Caco-2 (cell line): ENCODE measurements around the gene VCP. TPM values are rescaled to one million over a fixed set of nuclear protein-coding genes. Genes with fewer than 3 reads are reported as not detected.

Experiments
- BruUV-seq: library from RNA; stranded (reverse); fragments of 400-500 nt; replicated peaks from 2 replicates; lab custom pipeline; 2021; lab: Mats Ljungman, UMichigan
- CTCF ChIA-PET: fragments of 300-600 bp; sonication (Branson Sonifier 250); formaldehyde crosslinking; loops from one replicate; lab custom pipeline; 2022; ENCODE audit warnings: antibody characterized with exemption; lab: Charles Lee
- POLR2A ChIA-PET: fragments of 300-600 bp; sonication (Branson Sonifier 250); formaldehyde crosslinking; loops from one replicate; lab custom pipeline; 2022; ENCODE audit warnings: antibody characterized with exemption; lab: Charles Lee
- DNase-seq, 2 experiments: peaks; one replicate each; pipeline versions ENCODE4 v3.0.0 to v3.0.0-alpha.2; 2020 to 2022
- H3K27me3 ChIP-seq: replicated peaks from 2 replicates; pipeline ENCODE4 v1.6.0; 2011; ENCODE audit warnings: low read length; ENCODE audit not compliant: control insufficient read depth, insufficient read depth
- H3K36me3 ChIP-seq: 2 replicates; pipeline ENCODE4 v1.5.1; 2011; ENCODE audit warnings: low read length; ENCODE audit not compliant: control insufficient read depth, insufficient read depth
- H3K4me1 ChIP-seq: fragments of 250-450 bp; sonication (Bioruptor Pico); 2 replicates; pipeline ENCODE4 v1.5.1; 2020; ENCODE audit warnings: mild to moderate bottlenecking
- H3K4me3 ChIP-seq: 2 replicates; pipeline ENCODE4 v1.5.1; 2011; ENCODE audit warnings: low read depth, mild to moderate bottlenecking, control low read depth, low read length
- H3K9me3 ChIP-seq: fragments of 250-450 bp; sonication (Bioruptor Pico); 2 replicates; pipeline ENCODE4 v1.5.1; 2020; ENCODE audit warnings: mild to moderate bottlenecking, moderate library complexity
- H3K27ac Mint-ChIP-seq: one replicate; pipeline ENCODE4 v1.8.0; 2022; ENCODE audit warnings: mixed read lengths; ENCODE audit not compliant: unreplicated experiment
- H3K27me3 Mint-ChIP-seq: one replicate; pipeline ENCODE4 v1.8.0; 2022; ENCODE audit warnings: mixed read lengths; ENCODE audit not compliant: insufficient read depth, unreplicated experiment
- H3K36me3 Mint-ChIP-seq: one replicate; pipeline ENCODE4 v1.8.0; 2022; ENCODE audit warnings: mild to moderate bottlenecking, mixed read lengths; ENCODE audit not compliant: insufficient read depth, unreplicated experiment
- H3K4me1 Mint-ChIP-seq: one replicate; pipeline ENCODE4 v1.8.0; 2022; ENCODE audit warnings: low read depth, mixed read lengths; ENCODE audit not compliant: unreplicated experiment
- H3K4me3 Mint-ChIP-seq: one replicate; pipeline ENCODE4 v1.8.0; 2022; ENCODE audit warnings: mild to moderate bottlenecking, moderate library complexity, mixed read lengths; ENCODE audit not compliant: unreplicated experiment
- H3K9me3 Mint-ChIP-seq: one replicate; pipeline ENCODE4 v1.8.0; 2022; ENCODE audit warnings: mixed read lengths; ENCODE audit not compliant: unreplicated experiment
- intact Hi-C: fragments of 100-400 bp; cut with micrococcal nuclease; formaldehyde crosslinking; loops from one replicate; pipeline ENCODE4 v1.10.0; 2022; ENCODE audit not compliant: unreplicated experiment
- total RNA-seq: library from RNA; stranded (reverse); gene quantifications from 2 replicates; pipeline ENCODE4 v1.2.3, GENCODE V29; 2022
- TF ChIP-seq, protein P1 (sequence below), 2 experiments: fragments of 200-600 bp in 1 of 2; IDR thresholded peaks; 1 replicate in 1 of 2; 2 replicates in 1 of 2; pipeline versions ENCODE4 v1.5.1 to v1.8.0; 2011 to 2022; ENCODE audit warnings: antibody characterized with exemption in 1 of 2, control low read depth in 1 of 2, inconsistent platforms in 1 of 2, low read depth in 1 of 2, low read length in 1 of 2, mild to moderate bottlenecking in 1 of 2, moderate library complexity in 1 of 2; ENCODE audit not compliant: insufficient read depth in 1 of 2, severe bottlenecking in 1 of 2, unreplicated experiment in 1 of 2

Gene VCP
- total RNA-seq, 1 experiment from 2014 or later: 281 TPM

DNA sequence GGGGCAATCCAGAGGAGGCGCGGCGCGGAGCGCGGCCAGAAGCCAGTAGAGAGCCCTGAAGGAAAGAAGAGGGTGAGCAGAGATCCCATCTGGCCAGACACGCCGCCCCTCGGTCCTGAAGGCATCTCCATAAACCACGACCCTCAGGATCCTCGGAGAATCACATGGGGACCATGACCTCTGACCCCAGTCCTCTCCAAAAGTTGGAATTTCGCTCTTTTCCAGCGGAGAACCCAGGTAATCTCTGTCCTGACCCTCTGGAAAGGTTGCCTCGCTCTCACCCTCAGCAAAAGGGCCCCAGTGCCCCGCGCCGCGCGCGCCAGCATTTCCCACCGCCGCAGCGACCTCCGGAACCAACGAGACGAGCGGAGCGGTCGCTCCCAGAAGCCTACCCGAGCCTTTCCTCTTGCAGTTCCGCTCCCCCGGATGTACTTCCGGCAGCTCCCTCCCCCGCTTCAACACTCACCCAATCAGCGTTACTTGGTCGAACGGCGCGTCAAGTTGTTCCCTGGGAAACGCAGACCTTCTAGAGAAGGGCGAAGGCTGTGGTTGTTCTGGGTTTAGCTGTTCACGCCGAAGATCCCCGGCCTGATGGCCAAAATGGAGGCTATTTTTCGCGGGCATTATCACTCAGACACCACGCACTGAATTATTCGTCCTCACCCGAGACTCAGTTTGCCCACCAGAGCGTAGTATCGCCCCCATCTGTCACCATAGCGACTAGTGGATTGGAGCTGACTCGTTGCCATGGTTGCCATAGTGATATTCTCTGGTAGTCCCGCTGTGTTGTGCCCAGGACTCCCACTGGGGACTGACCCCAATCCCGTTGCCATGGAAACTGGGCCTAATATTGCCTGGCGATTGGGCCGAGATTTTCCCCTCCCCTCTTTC lies 30.6 kb upstream of the VCP start, which contains the start of gene STOML2:
Gene STOML2 (minus strand): TSS at position 363 of the 891 bp plus-strand sequence. CDS start 37 bp downstream, at position 326.
- CTCF ChIA-PET: interaction anchor here (0.6 to 1.5 kb wide), 7 partner anchors 8 to 203 kb away, joined by 3 to 7 read pairs (median 4); partner anchors contain the start of genes ATOSB and FANCG
- intact Hi-C loops: loop anchor here (1.0 kb wide), 2 partner anchors 8 to 12 kb away; partner anchors contain the start of gene ATOSB
- TF ChIP-seq, protein P1, sequence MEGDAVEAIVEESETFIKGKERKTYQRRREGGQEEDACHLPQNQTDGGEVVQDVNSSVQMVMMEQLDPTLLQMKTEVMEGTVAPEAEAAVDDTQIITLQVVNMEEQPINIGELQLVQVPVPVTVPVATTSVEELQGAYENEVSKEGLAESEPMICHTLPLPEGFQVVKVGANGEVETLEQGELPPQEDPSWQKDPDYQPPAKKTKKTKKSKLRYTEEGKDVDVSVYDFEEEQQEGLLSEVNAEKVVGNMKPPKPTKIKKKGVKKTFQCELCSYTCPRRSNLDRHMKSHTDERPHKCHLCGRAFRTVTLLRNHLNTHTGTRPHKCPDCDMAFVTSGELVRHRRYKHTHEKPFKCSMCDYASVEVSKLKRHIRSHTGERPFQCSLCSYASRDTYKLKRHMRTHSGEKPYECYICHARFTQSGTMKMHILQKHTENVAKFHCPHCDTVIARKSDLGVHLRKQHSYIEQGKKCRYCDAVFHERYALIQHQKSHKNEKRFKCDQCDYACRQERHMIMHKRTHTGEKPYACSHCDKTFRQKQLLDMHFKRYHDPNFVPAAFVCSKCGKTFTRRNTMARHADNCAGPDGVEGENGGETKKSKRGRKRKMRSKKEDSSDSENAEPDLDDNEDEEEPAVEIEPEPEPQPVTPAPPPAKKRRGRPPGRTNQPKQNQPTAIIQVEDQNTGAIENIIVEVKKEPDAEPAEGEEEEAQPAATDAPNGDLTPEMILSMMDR (IDR thresholded peaks at IDR 0.05; ENCODE audit: insufficient read depth in 1 of 2, low read depth in 1 of 2, low read length in 1 of 2, severe bottlenecking in 1 of 2, unreplicated experiment in 1 of 2): no peak
- H3K4me1 Mint-ChIP-seq: no peaks in the 10 kb centered on the region
- H3K27me3 Mint-ChIP-seq: no peaks in the 10 kb centered on the region
- POLR2A ChIA-PET: interaction anchor here (0.7 to 2.0 kb wide), 6 partner anchors 8 to 59 kb away, joined by 7 to 26 read pairs (median 12); partner anchors contain the start of genes ATOSB, FANCG, UNC13B and VCP
- Histone ChIP-seq H3K27me3 (no peaks in the 10 kb centered on the region), H3K9me3 (no peaks in the 10 kb centered on the region), H3K36me3 (peaks cover 2% of the 10 kb centered on the region), H3K4me1 (no peaks in the 10 kb centered on the region; the same call in 1 of the 2 replicates), H3K4me3 (peak within 1 kb of the TSS; percentile 78)
- peaks cover 28% of the 10 kb centered on the region for H3K36me3 Mint-ChIP-seq
- peak within 1 kb of the TSS; percentile 99 for H3K27ac Mint-ChIP-seq
- peak; percentile 93 to 95 for DNase-seq
- H3K9me3 Mint-ChIP-seq: no peaks in the 10 kb centered on the region
- peak within 1 kb of the TSS; percentile 99 for H3K4me3 Mint-ChIP-seq
- BruUV-seq: no TSS peak

DNA sequence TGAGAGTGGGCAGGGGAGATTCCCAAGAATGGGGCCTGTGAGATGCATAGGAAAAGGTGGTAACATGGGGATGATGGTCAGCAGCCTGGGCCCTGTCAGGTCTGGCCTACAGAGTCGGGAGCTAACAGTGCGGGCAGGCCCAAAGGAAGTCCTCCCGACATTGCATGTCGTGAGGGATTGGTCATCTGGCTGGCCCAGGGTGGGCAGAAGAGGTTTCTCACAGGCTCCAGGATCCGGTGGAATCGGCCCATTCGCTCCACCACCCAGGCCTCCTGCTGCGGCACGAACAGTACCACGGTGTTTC lies 30.0 kb upstream of the VCP start:
- POLR2A ChIA-PET: interaction anchor here (1.3 to 2.0 kb wide), 5 partner anchors 9 to 60 kb away, joined by 8 to 26 read pairs (median 14); partner anchors contain the start of genes ATOSB, FANCG, UNC13B and VCP
- Histone ChIP-seq H3K27me3 (no peaks in the 10 kb centered on the region), H3K4me1 (no peaks in the 10 kb centered on the region; the same call in 1 of the 2 replicates), H3K36me3 (peaks cover 2% of the 10 kb centered on the region), H3K4me3 (peak overlapping the region; percentile 78), H3K9me3 (no peaks in the 10 kb centered on the region)
- Mint-ChIP-seq H3K4me1 (no peaks in the 10 kb centered on the region), H3K27ac (peak overlapping the region; percentile 99), H3K27me3 (no peaks in the 10 kb centered on the region), H3K36me3 (peaks cover 28% of the 10 kb centered on the region), H3K9me3 (no peaks in the 10 kb centered on the region), H3K4me3 (peak overlapping the region; percentile 99)
- CTCF ChIA-PET: interaction anchor here (0.6 to 1.5 kb wide), 5 partner anchors 9 to 203 kb away, joined by 3 to 7 read pairs (median 4); partner anchors contain the start of genes ATOSB and FANCG
- no peak for DNase-seq
- intact Hi-C loops: no loop called here
- TF ChIP-seq, protein P1 (IDR thresholded peaks at IDR 0.05; ENCODE audit: insufficient read depth in 1 of 2, low read depth in 1 of 2, low read length in 1 of 2, severe bottlenecking in 1 of 2, unreplicated experiment in 1 of 2): no peak
- BruUV-seq: TSS peak; percentile 73

DNA sequence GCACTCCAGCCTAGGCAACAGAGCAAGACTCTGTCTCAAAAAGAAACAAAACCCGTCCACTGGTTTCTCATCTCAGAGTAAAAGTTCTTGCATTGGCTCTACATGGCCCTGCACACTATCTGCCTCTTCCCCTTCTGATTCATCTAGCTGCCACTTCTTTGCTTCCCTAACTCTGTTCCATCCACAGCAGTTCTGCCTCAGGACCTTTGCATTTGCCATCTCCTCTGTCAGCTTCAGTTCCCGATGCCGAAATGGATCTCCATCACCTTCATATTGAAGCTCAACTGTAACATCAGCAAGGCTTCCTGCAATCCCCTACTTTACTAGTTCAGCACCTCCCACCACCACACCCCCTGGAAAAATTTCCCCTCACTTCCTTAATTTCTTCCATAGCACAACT lies 25.1 kb upstream of the VCP start:
- Histone ChIP-seq H3K4me3 (no peak overlapping the region), H3K4me1 (peaks cover 4% of the 10 kb centered on the region; the same call in 1 of the 2 replicates), H3K27me3 (no peaks in the 10 kb centered on the region), H3K36me3 (no peaks in the 10 kb centered on the region), H3K9me3 (no peaks in the 10 kb centered on the region)
- ChIA-PET CTCF (no interaction called here), POLR2A (interaction anchor here (0.7 kb wide), 1 partner anchor 14 kb away, joined by 3 read pairs; no protein-coding TSS in a partner anchor)
- Mint-ChIP-seq H3K27ac (no peak overlapping the region), H3K27me3 (no peaks in the 10 kb centered on the region), H3K4me1 (no peaks in the 10 kb centered on the region), H3K9me3 (no peaks in the 10 kb centered on the region), H3K36me3 (peaks cover 38% of the 10 kb centered on the region), H3K4me3 (peak overlapping the region; percentile 39)
- no TSS peak for BruUV-seq
- DNase-seq: no peak
- TF ChIP-seq, protein P1 (IDR thresholded peaks at IDR 0.05; ENCODE audit: insufficient read depth in 1 of 2, low read depth in 1 of 2, low read length in 1 of 2, severe bottlenecking in 1 of 2, unreplicated experiment in 1 of 2): no peak
- intact Hi-C loops: no loop called here
